Purkinje cell (primary cell): Measurements from ENCODE around the gene IL17RC. TPM values are rescaled to one million over a fixed set of nuclear protein-coding genes. Genes with fewer than 3 reads are reported as not detected.

Source experiments
- polyA plus RNA-seq: library from polyadenylated mRNA; unstranded; fragments of >200 nt; fragmentation: Nextera tagmentation; gene quantifications from 2 replicates; pipeline ENCODE4 v1.2.1, GENCODE V29; 2014

Gene IL17RC, protein sequence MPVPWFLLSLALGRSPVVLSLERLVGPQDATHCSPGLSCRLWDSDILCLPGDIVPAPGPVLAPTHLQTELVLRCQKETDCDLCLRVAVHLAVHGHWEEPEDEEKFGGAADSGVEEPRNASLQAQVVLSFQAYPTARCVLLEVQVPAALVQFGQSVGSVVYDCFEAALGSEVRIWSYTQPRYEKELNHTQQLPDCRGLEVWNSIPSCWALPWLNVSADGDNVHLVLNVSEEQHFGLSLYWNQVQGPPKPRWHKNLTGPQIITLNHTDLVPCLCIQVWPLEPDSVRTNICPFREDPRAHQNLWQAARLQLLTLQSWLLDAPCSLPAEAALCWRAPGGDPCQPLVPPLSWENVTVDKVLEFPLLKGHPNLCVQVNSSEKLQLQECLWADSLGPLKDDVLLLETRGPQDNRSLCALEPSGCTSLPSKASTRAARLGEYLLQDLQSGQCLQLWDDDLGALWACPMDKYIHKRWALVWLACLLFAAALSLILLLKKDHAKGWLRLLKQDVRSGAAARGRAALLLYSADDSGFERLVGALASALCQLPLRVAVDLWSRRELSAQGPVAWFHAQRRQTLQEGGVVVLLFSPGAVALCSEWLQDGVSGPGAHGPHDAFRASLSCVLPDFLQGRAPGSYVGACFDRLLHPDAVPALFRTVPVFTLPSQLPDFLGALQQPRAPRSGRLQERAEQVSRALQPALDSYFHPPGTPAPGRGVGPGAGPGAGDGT
- not detected in 2 replicates for polyA plus RNA-seq

GRCh38 chr3:9916734-9917680 is at the start of gene IL17RC:
TSS of gene IL17RC (plus strand) at chr3:9917098. CDS start at chr3:9917316, 218 bp downstream.

GRCh38 chr3:9879830-9880549 is 36.9 kb upstream of the IL17RC start, which contains the start of gene CIDEC:
TSS of gene CIDEC (minus strand) at chr3:9880253. CDS start at chr3:9878486, 1,767 bp downstream.

GRCh38 chr3:9890249-9891071 is 26.4 kb upstream of the IL17RC start, which contains the start of gene JAGN1:
TSS of gene JAGN1 (plus strand) at chr3:9890610. CDS start at chr3:9890723, 113 bp downstream.

DNA sequence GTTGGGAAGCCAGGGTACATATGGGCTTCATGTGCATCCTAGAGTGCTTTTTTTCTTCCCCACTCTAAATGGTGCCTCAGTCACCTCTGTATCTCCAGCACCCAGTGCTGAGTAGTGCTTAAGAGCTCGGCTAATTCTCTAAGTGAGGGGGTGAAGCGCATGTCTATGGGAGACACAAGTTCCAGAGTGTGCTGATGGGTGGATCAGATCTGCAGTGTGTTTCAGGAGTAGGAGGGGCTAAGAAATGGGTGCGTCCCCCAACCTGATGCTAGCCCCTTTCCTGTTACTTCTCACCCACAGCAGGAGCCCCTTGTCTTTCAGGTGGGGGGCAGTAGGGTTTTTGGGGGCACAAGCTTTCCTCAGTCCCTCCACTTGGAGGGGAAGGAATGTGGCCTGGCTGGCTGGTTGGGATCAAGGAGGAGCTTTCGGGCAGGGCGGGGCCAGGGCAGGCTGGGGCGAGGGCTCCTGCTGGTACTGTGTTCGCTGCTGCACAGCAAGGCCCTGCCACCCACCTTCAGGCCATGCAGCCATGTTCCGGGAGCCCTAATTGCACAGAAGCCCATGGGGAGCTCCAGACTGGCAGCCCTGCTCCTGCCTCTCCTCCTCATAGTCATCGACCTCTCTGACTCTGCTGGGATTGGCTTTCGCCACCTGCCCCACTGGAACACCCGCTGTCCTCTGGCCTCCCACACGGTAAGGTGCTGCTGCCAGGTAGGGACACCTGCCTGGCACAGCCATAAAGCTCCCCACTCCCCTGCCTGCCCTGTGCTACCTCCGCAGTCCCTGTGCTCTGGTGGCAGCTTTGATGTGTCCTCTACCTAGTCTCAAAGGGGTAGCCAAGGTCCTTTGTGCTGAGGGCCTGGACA is 14.3 kb upstream of the IL17RC start, which contains the start of gene IL17RE:
Gene IL17RE (plus strand): TSS at position 477 of the 866 bp plus-strand sequence. CDS start 85 bp downstream, at position 562.

GRCh38 chr3:9933561-9934234 is 16.8 kb downstream of the IL17RC start, which contains the start of gene CRELD1:
TSS of gene CRELD1 (plus strand) at chr3:9933834. CDS start at chr3:9934439, 605 bp downstream.

GRCh38 chr3:9951962-9952805 is 35.3 kb downstream of the IL17RC start, which contains the start of gene PRRT3:
TSS of gene PRRT3 (minus strand) at chr3:9952408. CDS start at chr3:9950115, 2,293 bp downstream.

Other genes with a start within 250 kb of the IL17RC start
- 6.6 and 12.5 TPM in 2 replicates for gene CPNE9, start 213.3 kb upstream of the IL17RC start, polyA plus RNA-seq
- 0.85 and 0.97 TPM in 2 replicates for gene BRPF1, start 185.4 kb upstream of the IL17RC start, polyA plus RNA-seq
- gene OGG1, start 167.1 kb upstream of the IL17RC start, polyA plus RNA-seq, result 1.9 and 2.9 TPM in 2 replicates
- gene CAMK1, start 147.2 kb upstream of the IL17RC start, polyA plus RNA-seq, result 8.3 and 13.7 TPM in 2 replicates
- gene TADA3, start 124.6 kb upstream of the IL17RC start, polyA plus RNA-seq, result 12.9 and 15.4 TPM in 2 replicates
- gene ARPC4, start 124.0 kb upstream of the IL17RC start, polyA plus RNA-seq, result 63.2 and 66.1 TPM in 2 replicates
- 3.5 and 13.1 TPM in 2 replicates for gene TTLL3, start 106.8 kb upstream of the IL17RC start, polyA plus RNA-seq
- gene RPUSD3, start 73.1 kb upstream of the IL17RC start, polyA plus RNA-seq, result 43.3 and 50.7 TPM in 2 replicates
- gene CIDEC, start 36.8 kb upstream of the IL17RC start, polyA plus RNA-seq, result not detected in 2 replicates
- 73.1 and 97.0 TPM in 2 replicates for gene JAGN1, start 26.5 kb upstream of the IL17RC start, polyA plus RNA-seq
- 0.42 TPM in 1 of 2 replicates, not detected in the other for gene IL17RE, start 14.2 kb upstream of the IL17RC start, polyA plus RNA-seq
- gene CRELD1, start 16.7 kb downstream of the IL17RC start, polyA plus RNA-seq, result 118 and 135 TPM in 2 replicates
- gene PRRT3, start 35.3 kb downstream of the IL17RC start, polyA plus RNA-seq, result 4.9 and 5.1 TPM in 2 replicates
- gene EMC3, start 69.7 kb downstream of the IL17RC start, polyA plus RNA-seq, result 277 and 423 TPM in 2 replicates
- gene FANCD2, start 109.3 kb downstream of the IL17RC start, polyA plus RNA-seq, result 5.0 and 6.7 TPM in 2 replicates
- gene FANCD2OS, start 191.2 kb downstream of the IL17RC start, polyA plus RNA-seq, result not detected in 2 replicates
- gene BRK1, start 198.6 kb downstream of the IL17RC start, polyA plus RNA-seq, result 377 and 495 TPM in 2 replicates
- 0.80 and 3.0 TPM in 2 replicates for gene VHL, start 224.7 kb downstream of the IL17RC start, polyA plus RNA-seq
- 0.20 and 0.55 TPM in 2 replicates for gene IRAK2, start 247.8 kb downstream of the IL17RC start, polyA plus RNA-seq